H1 (cell line): ENCODE data around the gene BTBD9. TPM values are rescaled to one million over a fixed set of nuclear protein-coding genes. Genes with fewer than 3 reads are reported as not detected.

Experiments
- CTCF ChIA-PET: fragments of 300-600 bp; sonication (Branson Sonifier 250); formaldehyde crosslinking; loops from one replicate; lab custom pipeline; 2021; ENCODE audit not compliant: partially characterized antibody; lab: Charles Lee
- POLR2A ChIA-PET: fragments of 300-600 bp; sonication (Branson Sonifier 250); formaldehyde crosslinking; loops from one replicate; lab custom pipeline; 2021; ENCODE audit warnings: inconsistent platforms; ENCODE audit not compliant: partially characterized antibody; lab: Charles Lee
- DNase-seq, 2 experiments: peaks; one replicate each; pipeline versions ENCODE4 v3.0.0 to v3.0.0-alpha.2; 2010 to 2022; ENCODE audit warnings: low spot score in 2 of 2, low read depth in 1 of 2, mixed read lengths in 1 of 2
- FAIRE-seq: peaks from 2 replicates; lab custom pipeline; 2011; peaks lifted over from hg19 to GRCh38; lab: Jason Lieb, UNC
- H2AFZ ChIP-seq: 2 replicates; pipeline ENCODE4 v1.8.1; 2012; ENCODE audit warnings: low read length, inconsistent platforms
- H2AK5ac ChIP-seq: 2 replicates; pipeline ENCODE4 v1.6.1; 2013; ENCODE audit warnings: low read depth, low read length
- H2BK120ac ChIP-seq: replicated peaks from 2 replicates; pipeline ENCODE3; 2013; ENCODE audit warnings: low read depth, low read length, inconsistent platforms
- H2BK12ac ChIP-seq: 2 replicates; pipeline ENCODE4 v1.6.1; 2013; ENCODE audit warnings: low read depth, low read length
- H2BK15ac ChIP-seq: 2 replicates; pipeline ENCODE4 v1.6.1; 2013; ENCODE audit warnings: low read length
- H2BK20ac ChIP-seq: 2 replicates; pipeline ENCODE4 v1.6.1; 2013; ENCODE audit warnings: low read length
- H2BK5ac ChIP-seq: 2 replicates; pipeline ENCODE4 v1.6.1; 2013; ENCODE audit warnings: low read depth, low read length
- H3K14ac ChIP-seq: 2 replicates; pipeline ENCODE4 v1.6.1; 2013; ENCODE audit warnings: inconsistent platforms; ENCODE audit not compliant: insufficient read length
- H3K18ac ChIP-seq: 2 replicates; pipeline ENCODE4 v1.6.1; 2013; ENCODE audit warnings: low read length; ENCODE audit errors: extremely low read depth
- H3K23ac ChIP-seq: 2 replicates; pipeline ENCODE4 v1.6.1; 2013; ENCODE audit warnings: inconsistent platforms; ENCODE audit not compliant: insufficient read length
- H3K23me2 ChIP-seq: 2 replicates; pipeline ENCODE4 v1.6.1; 2013; ENCODE audit warnings: low read depth, low read length
- H3K27ac ChIP-seq: 2 replicates; pipeline ENCODE4 v1.6.1; 2011; ENCODE audit warnings: low read depth, low read length, inconsistent platforms
- H3K27me3 ChIP-seq, 4 experiments: replicated peaks in 1 of 4; 1 replicate in 1 of 4; 2 replicates in 3 of 4; pipeline versions ENCODE4 v1.6.1 to v1.8.1; 2011 to 2013; ENCODE audit warnings: low read length in 3 of 4, mild to moderate bottlenecking in 3 of 4, inconsistent platforms in 2 of 4, mixed read lengths in 2 of 4, moderate library complexity in 1 of 4; ENCODE audit not compliant: control insufficient read depth in 3 of 4, insufficient read depth in 3 of 4; ENCODE audit errors: extremely low read depth in 1 of 4
- H3K36me3 ChIP-seq, 4 experiments: 2 replicates each; pipeline versions ENCODE4 v1.6.1 to v1.8.1; 2011 to 2013; ENCODE audit warnings: mild to moderate bottlenecking in 4 of 4, low read length in 3 of 4, moderate library complexity in 2 of 4, control low read depth in 1 of 4, inconsistent platforms in 1 of 4; ENCODE audit not compliant: insufficient read depth in 4 of 4, control insufficient read depth in 2 of 4
- H3K4ac ChIP-seq: replicated peaks from 2 replicates; pipeline ENCODE3; 2013; ENCODE audit warnings: low read length, low read depth, mixed read lengths, inconsistent platforms; ENCODE audit not compliant: insufficient read length
- H3K4me1 ChIP-seq, 4 experiments: replicated peaks in 1 of 4; 1 replicate in 1 of 4; 2 replicates in 3 of 4; pipeline versions ENCODE4 v1.6.1 to v1.8.1; 2011 to 2013; ENCODE audit warnings: low read length in 3 of 4, inconsistent platforms in 2 of 4, mixed read lengths in 1 of 4; ENCODE audit not compliant: insufficient read depth in 4 of 4, control insufficient read depth in 3 of 4
- H3K4me2 ChIP-seq, 2 experiments: 2 replicates each; pipeline versions ENCODE4 v1.6.1 to v1.8.1; 2011 to 2013; ENCODE audit warnings: low read depth in 2 of 2, low read length in 2 of 2, control low read depth in 1 of 2, inconsistent platforms in 1 of 2, mild to moderate bottlenecking in 1 of 2; ENCODE audit not compliant: insufficient read depth in 1 of 2
- H3K4me3 ChIP-seq, 4 experiments: fragments of 200-600, 300-600 bp in 1 of 4; sonication (generic), shearing (Covaris generic), sonication (Bioruptor Twin) in 1 of 4; 2 replicates each; pipeline versions ENCODE4 v1.5.1 to v1.8.1; 2011 to 2016; ENCODE audit warnings: low read length in 4 of 4, low read depth in 3 of 4, control low read depth in 2 of 4, inconsistent platforms in 2 of 4, mild to moderate bottlenecking in 2 of 4, mixed read lengths in 1 of 4, moderate library complexity in 1 of 4; ENCODE audit not compliant: insufficient read depth in 2 of 4; ENCODE audit errors: extremely low read depth in 1 of 4
- H3K56ac ChIP-seq: replicated peaks from 2 replicates; pipeline ENCODE3; 2013; ENCODE audit warnings: low read depth, mild to moderate bottlenecking, mixed read lengths, low read length, inconsistent platforms; ENCODE audit not compliant: insufficient read length
- H3K79me1 ChIP-seq: 2 replicates; pipeline ENCODE4 v1.6.1; 2013; ENCODE audit warnings: low read depth, low read length, control low read depth
- H3K79me2 ChIP-seq, 2 experiments: 2 replicates each; pipeline versions ENCODE4 v1.6.1 to v1.8.1; 2012 to 2013; ENCODE audit warnings: low read length in 2 of 2, mild to moderate bottlenecking in 2 of 2, inconsistent platforms in 1 of 2; ENCODE audit not compliant: insufficient read depth in 2 of 2, control insufficient read depth in 1 of 2
- H3K9ac ChIP-seq, 4 experiments: replicated peaks in 1 of 4; 1 replicate in 1 of 4; 2 replicates in 3 of 4; pipeline versions ENCODE4 v1.6.1 to v1.8.1; 2011 to 2013; ENCODE audit warnings: low read depth in 3 of 4, low read length in 3 of 4, control low read depth in 2 of 4, mild to moderate bottlenecking in 2 of 4, moderate library complexity in 2 of 4, inconsistent platforms in 1 of 4; ENCODE audit errors: extremely low read depth in 1 of 4
- H3K9me3 ChIP-seq, 2 experiments: 2 replicates each; pipeline versions ENCODE4 v1.6.1 to v1.8.1; 2012 to 2013; ENCODE audit warnings: mild to moderate bottlenecking in 2 of 2, moderate library complexity in 2 of 2, control low read depth in 1 of 2, inconsistent platforms in 1 of 2, low read depth in 1 of 2, low read length in 1 of 2, mixed read lengths in 1 of 2; ENCODE audit not compliant: insufficient read depth in 2 of 2
- H4K20me1 ChIP-seq, 2 experiments: replicated peaks in 1 of 2; 2 replicates each; pipeline versions ENCODE3 to v1.8.1; 2011 to 2013; ENCODE audit warnings: inconsistent platforms in 2 of 2, low read length in 2 of 2, mild to moderate bottlenecking in 1 of 2; ENCODE audit not compliant: insufficient read depth in 2 of 2, control insufficient read depth in 1 of 2
- H4K5ac ChIP-seq: 2 replicates; pipeline ENCODE4 v1.6.1; 2013; ENCODE audit warnings: low read length, low read depth, mixed read lengths, inconsistent platforms; ENCODE audit not compliant: insufficient read length
- H4K8ac ChIP-seq: 2 replicates; pipeline ENCODE4 v1.8.0; 2013; ENCODE audit warnings: mild to moderate bottlenecking, moderate library complexity, low read length, inconsistent platforms; ENCODE audit not compliant: insufficient read depth; ENCODE audit errors: extremely low read depth
- H4K91ac ChIP-seq: replicated peaks from 2 replicates; pipeline ENCODE3; 2013; ENCODE audit warnings: low read length, mixed read lengths, inconsistent platforms; ENCODE audit not compliant: insufficient read length
- CREB1 ChIP-seq: IDR thresholded peaks from 2 replicates; pipeline ENCODE4 v1.6.1; 2012; ENCODE audit warnings: inconsistent platforms
- EP300 ChIP-seq, 2 experiments: IDR thresholded peaks; 1 replicate in 1 of 2; 2 replicates in 1 of 2; pipeline ENCODE4 v1.6.1; 2011 to 2012; ENCODE audit warnings: low read depth in 2 of 2, low read length in 2 of 2, mild to moderate bottlenecking in 2 of 2, borderline replicate concordance in 1 of 2, inconsistent platforms in 1 of 2, moderate library complexity in 1 of 2
- GTF2F1 ChIP-seq: IDR thresholded peaks from 2 replicates; pipeline ENCODE4 v1.6.1; 2012; ENCODE audit warnings: low read depth, low read length, improper control_type of control experiment, borderline replicate concordance
- MAFK ChIP-seq: IDR thresholded peaks from 2 replicates; pipeline ENCODE4 v1.6.1; 2012; ENCODE audit warnings: low read depth, mild to moderate bottlenecking, improper control_type of control experiment, low read length
- MAX ChIP-seq: IDR thresholded peaks from 2 replicates; pipeline ENCODE4 v1.6.1; 2012; ENCODE audit warnings: inconsistent platforms
- NANOG ChIP-seq: IDR thresholded peaks from 2 replicates; pipeline ENCODE4 v1.6.1; 2011; ENCODE audit warnings: low read length, low read depth, mild to moderate bottlenecking, inconsistent platforms; ENCODE audit not compliant: insufficient read depth, poor library complexity, severe bottlenecking
- NRF1 ChIP-seq: IDR thresholded peaks from 2 replicates; pipeline ENCODE4 v1.6.1; 2011; ENCODE audit warnings: mild to moderate bottlenecking, low read depth, low read length, improper control_type of control experiment
- SIRT6 ChIP-seq: IDR thresholded peaks from one replicate; pipeline ENCODE4 v1.7.1; 2012; ENCODE audit warnings: low read length, inconsistent platforms
- SRF ChIP-seq: IDR thresholded peaks from 2 replicates; pipeline ENCODE4 v1.6.1; 2011; ENCODE audit warnings: mild to moderate bottlenecking, low read depth, low read length, moderate library complexity
- WGBS, 2 experiments: shearing (Covaris generic) in 1 of 2; methylation state at CpG; one replicate each; pipeline versions ENCODE4 v1.1.6 to v1.1.7; 2013 to 2015; ENCODE audit warnings: low lambda C conversion rate in 2 of 2, mixed read lengths in 2 of 2, inconsistent platforms in 1 of 2, low coverage in 1 of 2, missing lambda C conversion rate in 1 of 2; ENCODE audit not compliant: insufficient replicate concordance in 2 of 2, insufficient coverage in 1 of 2, insufficient read length in 1 of 2; ENCODE audit errors: extremely low coverage in 1 of 2, missing lambda C conversion rate in 1 of 2; 5-methylcytosine and 5-hydroxymethylcytosine counted together
- polyA plus RNA-seq, 7 experiments: library from polyadenylated mRNA; depleted of rRNA in 3 of 7; stranded (reverse) in 5 of 7; unstranded in 2 of 7; fragments of >200 nt in 5 of 7; fragments of 200-250 nt in 2 of 7; gene quantifications; 1 replicate in 5 of 7; 2 replicates in 1 of 7; 4 replicates in 1 of 7; pipeline versions ENCODE4 v1.2.1 to v1.2.3, GENCODE V29; 2011 to 2013; ENCODE audit warnings: missing spikeins in 2 of 7, mixed read lengths in 2 of 7
- total RNA-seq: library from RNA; stranded (reverse); fragmentation: NEBNext Ultra II Directional; extraction: Animal tissue kit (Norgen Biotek cat#: 25700); gene quantifications from 2 replicates; pipeline ENCODE4 v1.2.1, GENCODE V29; 2021

Gene BTBD9
- total and polyA plus RNA-seq, 2 of the 8 experiments (the other 6 are each of a cell fraction or from before 2014, with no cell fraction given): 0.92 to 4.1 TPM

GRCh38 chr6:38337819-38338465 lies 301.8 kb downstream of the BTBD9 start:
- WGBS, 2 experiments: 87% methylated on average over 5 of the region's 5 CpGs; no CpG with 5 or more reads in 1 of the 2 experiments
- H2AFZ ChIP-seq: no peak overlapping the region

More at GRCh38 chr6:38337819-38338465, 301.8 kb downstream of the BTBD9 start:
- no peak overlapping the region for H2BK15ac ChIP-seq
- H3K9ac ChIP-seq: no peak overlapping the region
- FAIRE-seq: no peak
- H3K56ac ChIP-seq: no peak overlapping the region
- H3K23me2 ChIP-seq: no peaks in the 10 kb centered on the region; the same call in 1 of the 2 replicates
- H3K4me2 ChIP-seq: no peak overlapping the region
- DNase-seq: no peak
- POLR2A ChIA-PET: no interaction called here
- H3K36me3 ChIP-seq: no peaks in the 10 kb centered on the region
- no peak overlapping the region for H4K91ac ChIP-seq
- H3K23ac ChIP-seq: no peak overlapping the region
- H3K4me1 ChIP-seq: 0 out of 7 replicates have a peak, but pooled peaks cover 0 to 1% (median 0%) of the 10 kb centered on the region in 4 experiments
- H2BK12ac ChIP-seq: no peak overlapping the region
- H4K8ac ChIP-seq: no peak overlapping the region
- H3K9me3 ChIP-seq: 0 out of 4 replicates have a peak, but pooled peaks cover 0 to 4% of the 10 kb centered on the region in 2 experiments
- H3K79me2 ChIP-seq: no peaks in the 10 kb centered on the region
- H4K20me1 ChIP-seq: no peaks in the 10 kb centered on the region
- H3K27me3 ChIP-seq: no peaks in the 10 kb centered on the region
- H2BK20ac ChIP-seq: no peak overlapping the region
- no peaks in the 10 kb centered on the region for H3K79me1 ChIP-seq
- H3K4ac ChIP-seq: no peak overlapping the region
- H3K4me3 ChIP-seq: no peak overlapping the region
- H3K14ac ChIP-seq: no peak overlapping the region
- no peak overlapping the region for H2AK5ac ChIP-seq
- H3K18ac ChIP-seq: no peak overlapping the region
- no peak overlapping the region for H2BK120ac ChIP-seq
- TF ChIP-seq SIRT6: no peak
- no peak for TF ChIP-seq SRF
- TF ChIP-seq NANOG: no peak
- TF ChIP-seq GTF2F1: no peak
- TF ChIP-seq NRF1: no peak
- TF ChIP-seq MAFK: no peak
- no peak for TF ChIP-seq MAX
- TF ChIP-seq EP300 (IDR thresholded peaks at IDR 0.05; ENCODE audit: borderline replicate concordance in 1 of 2, low read depth in 2 of 2, low read length in 2 of 2): no peak
- TF ChIP-seq CREB1: no peak
- no peak overlapping the region for H4K5ac ChIP-seq
- H3K27ac ChIP-seq: no peak overlapping the region
- CTCF ChIA-PET: no interaction called here
- no peak overlapping the region for H2BK5ac ChIP-seq
